ENCODE measurements around the gene ANKRD62.

- TF ChIP-seq CTCF (IDR thresholded peaks at IDR 0.05; ENCODE audit: low read depth, low read length, poor library complexity, severe bottlenecking), result no peak
- TF ChIP-seq EZH2phosphoT487 (IDR thresholded peaks at IDR 0.05; ENCODE audit: borderline replicate concordance, low read length), result no peak
Observed at GRCh38 chr18:12056884-12057402, 36.7 kb upstream of the ANKRD62 start.

Measured in DOHH2 (cell line).